Suppressor macrophage treated with lipopolysaccharide for 4 hours (primary cell): ENCODE measurements around the gene SLU7.

Source experiments
- DNase-seq: peaks from one replicate; pipeline ENCODE4 v3.0.0-alpha.2; 2020

SLU7 gene

GRCh38 chr5:160418561-160419457, at the start of gene SLU7:
Gene SLU7, minus strand, starts transcription at chr5:160419081. Its CDS starts 3,787 bp downstream, at chr5:160415294.
- DNase-seq: peak; percentile 98

- no peak for DNase-seq
Measured at GRCh38 chr5:160468363-160468975, 49.6 kb upstream of the SLU7 start.

GRCh38 chr5:160467555-160468362, 48.9 kb upstream of the SLU7 start:
- DNase-seq: peak; percentile 95

- peak; percentile 9 for DNase-seq
Measured at GRCh38 chr5:160466889-160467554, 48.1 kb upstream of the SLU7 start.

- DNase-seq: no peak
Measured at GRCh38 chr5:160466116-160466515, 47.2 kb upstream of the SLU7 start.

- no peak for DNase-seq
Measured at GRCh38 chr5:160464466-160464797, 45.6 kb upstream of the SLU7 start.

- peak; percentile 68 for DNase-seq
Measured at GRCh38 chr5:160463740-160464465, 45.0 kb upstream of the SLU7 start.

- no peak for DNase-seq
Measured at GRCh38 chr5:160463227-160463626, 44.3 kb upstream of the SLU7 start.

- no peak for DNase-seq
Measured at GRCh38 chr5:160462167-160462566, 43.3 kb upstream of the SLU7 start.

- no peak for DNase-seq
Measured at GRCh38 chr5:160461378-160461777, 42.5 kb upstream of the SLU7 start.

- DNase-seq: no peak
Measured at GRCh38 chr5:160460377-160461049, 41.6 kb upstream of the SLU7 start.

GRCh38 chr5:160458806-160459800, 40.2 kb upstream of the SLU7 start:
- peak; percentile 81 for DNase-seq

GRCh38 chr5:160457252-160457651, 38.4 kb upstream of the SLU7 start:
- no peak for DNase-seq

GRCh38 chr5:160456480-160457177, 37.7 kb upstream of the SLU7 start:
- no peak for DNase-seq

- no peak for DNase-seq
Measured at GRCh38 chr5:160455600-160455999, 36.7 kb upstream of the SLU7 start.

- DNase-seq: no peak
Measured at GRCh38 chr5:160453751-160454150, 34.9 kb upstream of the SLU7 start.

GRCh38 chr5:160452795-160453194, 33.9 kb upstream of the SLU7 start:
- peak; percentile 71 for DNase-seq

GRCh38 chr5:160452036-160452435, 33.2 kb upstream of the SLU7 start:
- peak; percentile 46 for DNase-seq

GRCh38 chr5:160451281-160451680, 32.4 kb upstream of the SLU7 start:
- DNase-seq: no peak
